Activated T-helper 1 cell treated with anti-CD3 and anti-CD28 coated beads, Interleukin-12 subunit alpha, Interleukin-12 subunit beta, Interleukin-2, Interleukin-4 antibody, amounts not matched to agents 30 ng/mL and 10 ng/mL and 1 ng/mL, durations not matched to agents 14 hours and 24 hours and 36 hours (primary cell): ENCODE data around the gene AGRN. TPM values are rescaled to one million over a fixed set of nuclear protein-coding genes. Genes with fewer than 3 reads are reported as not detected.
"Not testable (repeated sequence)": the region's sequence is repeated elsewhere in the genome, so short reads cannot be mapped to it uniquely, and the experiment has no call there.

Source experiments
- DNase-seq: peaks from one replicate; pipeline ENCODE4 v3.0.0; 2021; ENCODE audit warnings: low spot score
- H3K27ac Mint-ChIP-seq: one replicate; pipeline ENCODE4 v1.8.0; 2021; ENCODE audit warnings: mild to moderate bottlenecking, mixed read lengths
- H3K27me3 Mint-ChIP-seq: one replicate; pipeline ENCODE4 v1.8.0; 2022; ENCODE audit warnings: mild to moderate bottlenecking, moderate library complexity, mixed read lengths; ENCODE audit not compliant: insufficient read depth
- H3K36me3 Mint-ChIP-seq: one replicate; pipeline ENCODE4 v1.8.0; 2021; ENCODE audit warnings: low read depth, mixed read lengths
- H3K4me1 Mint-ChIP-seq: one replicate; pipeline ENCODE4 v1.8.0; 2021; ENCODE audit warnings: low read depth, mixed read lengths
- H3K4me3 Mint-ChIP-seq: one replicate; pipeline ENCODE4 v1.8.0; 2021; ENCODE audit warnings: mild to moderate bottlenecking, moderate library complexity, mixed read lengths
- H3K9me3 Mint-ChIP-seq: one replicate; pipeline ENCODE4 v1.8.0; 2021; ENCODE audit warnings: mixed read lengths
- intact Hi-C: fragments of 100-400 bp; cut with micrococcal nuclease; formaldehyde crosslinking; loops from one replicate; pipeline ENCODE4 v1.15.1; 2024
- total RNA-seq: library from RNA; stranded (reverse); gene quantifications from 2 replicates; pipeline ENCODE4 v1.2.3, GENCODE V29; 2022

AGRN gene
- total RNA-seq, 1 donor from 2014 or later, result 30.3 TPM

DNA sequence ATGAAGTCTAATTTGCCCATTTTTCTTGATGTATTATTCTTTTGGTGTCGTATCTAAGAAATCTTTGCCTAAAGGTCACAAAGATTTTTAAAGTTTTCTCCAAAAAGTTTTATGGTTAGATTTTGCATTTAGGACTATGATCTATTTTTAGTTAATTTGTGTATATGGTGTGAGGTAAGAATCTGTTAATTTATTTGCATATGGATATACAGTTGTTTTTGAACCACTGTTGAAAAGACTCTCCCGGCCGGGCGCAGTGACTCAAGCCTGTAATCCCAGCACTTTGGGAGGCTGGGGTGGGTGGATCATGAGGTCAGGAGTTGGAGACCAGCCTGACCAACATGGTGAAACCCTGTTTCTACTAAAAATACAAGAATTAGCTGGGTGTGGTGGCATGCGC lies 31.9 kb upstream of the AGRN start:
- H3K27ac Mint-ChIP-seq, H3K4me3 Mint-ChIP-seq, H3K9me3 Mint-ChIP-seq, DNase-seq, H3K36me3 Mint-ChIP-seq, intact Hi-C loops, H3K4me1 Mint-ChIP-seq: not testable (repeated sequence)
- peaks cover 35% of the 10 kb centered on the region for H3K27me3 Mint-ChIP-seq

GRCh38 chr1:991275-991674 lies 28.6 kb upstream of the AGRN start:
- peaks cover 37% of the 10 kb centered on the region for H3K27me3 Mint-ChIP-seq
- H3K4me1 Mint-ChIP-seq, H3K27ac Mint-ChIP-seq, DNase-seq, H3K4me3 Mint-ChIP-seq, H3K36me3 Mint-ChIP-seq, intact Hi-C loops, H3K9me3 Mint-ChIP-seq: not testable (repeated sequence)

DNA sequence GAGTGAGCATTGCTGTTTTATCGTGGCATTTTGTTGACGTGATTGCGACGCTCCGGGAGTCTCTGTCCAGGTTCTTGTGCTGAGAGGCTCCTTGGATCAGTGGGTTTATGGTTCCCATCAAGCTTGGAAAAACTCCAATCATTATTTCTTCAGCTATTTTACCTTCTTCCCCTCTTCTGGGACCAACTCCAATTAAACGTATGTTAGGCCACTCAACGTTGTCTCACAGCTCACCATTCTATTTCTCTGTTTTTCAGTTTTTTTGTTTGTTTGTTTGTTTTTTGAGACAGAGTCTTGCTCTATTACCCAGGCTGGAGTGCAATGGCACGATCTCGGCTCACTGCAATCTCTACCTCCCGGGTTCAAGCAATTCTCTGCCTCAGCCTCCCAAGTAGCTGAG lies 28.0 kb upstream of the AGRN start:
- Mint-ChIP-seq H3K36me3 (no peaks in the 10 kb centered on the region), H3K9me3 (peaks cover 10% of the 10 kb centered on the region), H3K27ac (no peak overlapping the region), H3K27me3 (peaks cover 37% of the 10 kb centered on the region), H3K4me3 (no peak overlapping the region), H3K4me1 (peaks cover 5% of the 10 kb centered on the region)
- intact Hi-C loops, result no loop called here
- DNase-seq, result no peak

DNA sequence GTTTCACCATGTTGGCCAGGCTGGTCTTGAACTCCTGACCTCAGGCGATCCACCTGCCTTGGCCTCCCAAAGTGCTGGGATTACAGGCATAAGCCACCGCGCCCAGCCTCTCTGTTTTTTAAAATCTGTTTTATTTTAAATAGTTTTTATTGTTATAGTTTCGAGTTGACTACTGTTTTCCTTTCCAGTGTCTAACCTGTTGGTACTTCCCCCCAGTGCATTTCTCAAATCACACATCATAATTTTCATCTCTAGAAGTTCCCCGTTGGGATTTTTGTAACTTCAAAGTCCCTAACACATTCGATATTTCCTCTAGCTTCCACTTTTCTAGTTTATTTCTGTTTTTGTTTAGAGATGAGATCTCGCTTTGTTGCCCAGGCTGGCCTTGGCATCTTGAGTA lies 27.6 kb upstream of the AGRN start:
- H3K36me3 Mint-ChIP-seq, result no peaks in the 10 kb centered on the region
- H3K27ac Mint-ChIP-seq, result peak overlapping the region; percentile 40
- peaks cover 42% of the 10 kb centered on the region for H3K27me3 Mint-ChIP-seq
- intact Hi-C loops, result no loop called here
- no peak for DNase-seq
- no peak overlapping the region for H3K4me3 Mint-ChIP-seq
- H3K4me1 Mint-ChIP-seq, result peaks cover 5% of the 10 kb centered on the region
- peaks cover 10% of the 10 kb centered on the region for H3K9me3 Mint-ChIP-seq

DNA sequence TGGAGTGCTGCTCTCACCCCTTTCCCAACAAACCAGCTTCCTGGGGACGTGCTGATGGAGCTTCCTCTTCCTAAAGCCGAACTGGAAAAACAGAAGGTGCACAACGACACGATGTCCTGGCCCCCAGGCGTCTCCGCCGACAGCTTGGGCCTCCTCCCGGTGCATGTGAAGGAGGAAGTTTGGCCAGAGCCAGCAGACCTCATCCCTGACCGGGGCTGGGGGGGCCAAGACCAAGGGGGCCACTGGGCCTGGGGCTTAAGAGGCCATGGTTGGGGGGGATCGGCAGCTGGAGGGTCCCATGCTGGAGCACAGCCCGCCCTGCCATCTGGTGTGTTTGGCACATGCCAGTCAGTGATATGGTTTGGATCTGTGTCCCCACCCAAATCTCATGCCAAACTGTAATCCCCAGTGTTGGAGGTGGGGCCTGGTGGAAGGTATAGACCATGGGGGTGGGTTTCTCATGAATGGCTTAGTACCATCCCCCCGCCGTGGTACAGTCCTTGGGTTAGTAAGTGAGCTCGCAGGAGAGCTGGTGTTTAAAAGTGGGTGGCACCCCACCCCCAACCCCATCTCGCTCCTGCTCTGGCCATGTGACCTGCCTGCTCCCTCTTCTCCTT lies 26.4 kb upstream of the AGRN start:
- H3K27ac Mint-ChIP-seq, result no peak overlapping the region

DNA sequence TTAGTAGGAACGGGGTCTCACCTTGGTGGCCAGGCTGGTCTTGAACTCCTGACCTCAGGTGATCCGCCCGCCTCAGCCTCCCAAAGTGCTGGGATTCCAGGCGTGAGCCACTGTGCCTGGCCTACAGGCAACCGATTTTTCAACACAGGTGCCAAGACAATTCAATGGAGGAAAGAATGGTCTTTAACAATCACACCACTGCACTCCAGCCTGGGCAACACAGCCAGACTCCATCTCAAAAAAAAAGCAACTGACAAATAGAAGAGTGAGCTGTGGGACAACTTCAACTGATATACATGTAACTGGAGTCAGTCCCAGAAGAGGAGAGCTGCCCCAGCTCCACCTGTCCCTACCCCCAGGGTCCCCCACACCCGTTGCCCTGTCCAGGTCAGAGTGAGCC lies 25.4 kb upstream of the AGRN start:
- H3K4me3 Mint-ChIP-seq, DNase-seq, H3K27ac Mint-ChIP-seq, H3K9me3 Mint-ChIP-seq, H3K4me1 Mint-ChIP-seq, intact Hi-C loops, H3K36me3 Mint-ChIP-seq: not testable (repeated sequence)
- H3K27me3 Mint-ChIP-seq, result peaks cover 31% of the 10 kb centered on the region

More for the DNA sequence above, 26.4 kb upstream of the AGRN start:
- Mint-ChIP-seq H3K27me3 (peaks cover 42% of the 10 kb centered on the region), H3K9me3 (peaks cover 10% of the 10 kb centered on the region), H3K4me1 (peaks cover 5% of the 10 kb centered on the region), H3K36me3 (no peaks in the 10 kb centered on the region), H3K4me3 (no peak overlapping the region)
- intact Hi-C loops, result no loop called here
- DNase-seq, result no peak

DNA sequence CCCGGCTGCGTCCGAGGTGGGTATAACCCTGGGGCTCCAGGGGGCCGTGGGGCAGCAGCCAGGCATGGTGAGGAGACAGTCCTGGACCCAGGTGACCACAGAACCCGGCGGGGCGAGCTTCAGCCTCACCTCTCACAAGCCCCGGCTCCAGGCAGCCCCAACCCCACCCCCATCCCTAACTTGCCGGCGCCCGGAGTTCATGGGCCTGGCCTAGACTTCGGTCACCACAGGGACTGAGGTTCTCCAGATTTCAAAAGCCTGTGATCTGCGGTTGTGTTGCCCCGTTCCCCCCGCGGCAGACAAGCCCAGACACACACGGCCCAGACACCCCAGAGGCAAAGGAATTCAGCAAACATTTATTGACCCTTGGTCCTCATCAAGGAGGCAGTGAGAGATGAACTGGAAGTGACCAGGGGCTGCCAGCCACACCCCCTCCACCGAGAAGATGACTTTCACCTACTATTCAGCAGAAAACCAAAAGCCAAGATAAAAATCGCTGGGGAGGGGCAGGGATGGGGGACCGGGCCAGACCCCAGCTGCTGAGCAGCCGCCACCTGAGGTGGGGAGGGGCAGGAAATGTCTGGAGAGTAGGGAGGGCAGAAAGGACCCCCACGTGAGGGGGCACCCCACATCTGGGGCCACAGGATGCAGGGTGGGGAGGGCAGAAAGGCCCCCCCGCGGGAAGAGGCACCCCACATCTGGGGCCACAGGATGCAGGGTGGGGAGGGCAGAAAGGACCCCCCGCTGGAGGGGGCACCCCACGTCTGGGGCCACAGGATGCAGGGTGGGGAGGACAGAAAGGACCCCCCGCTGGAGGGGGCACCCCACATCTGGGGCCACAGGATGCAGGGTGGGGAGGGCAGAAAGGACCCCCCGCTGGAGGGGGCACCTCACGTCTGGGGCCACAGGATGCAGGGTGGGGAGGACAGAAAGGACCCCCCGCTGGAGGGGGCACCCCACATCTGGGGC lies 24.0 kb upstream of the AGRN start:
- H3K4me3 Mint-ChIP-seq, result no peak overlapping the region
- H3K36me3 Mint-ChIP-seq, result no peaks in the 10 kb centered on the region
- intact Hi-C loops, result no loop called here
- DNase-seq, result no peak
- H3K27ac Mint-ChIP-seq, result no peak overlapping the region
- peaks cover 27% of the 10 kb centered on the region for H3K27me3 Mint-ChIP-seq
- H3K9me3 Mint-ChIP-seq, result peaks cover 10% of the 10 kb centered on the region
- peaks cover 5% of the 10 kb centered on the region for H3K4me1 Mint-ChIP-seq

GRCh38 chr1:996851-997712 lies 22.8 kb upstream of the AGRN start:
- no peak overlapping the region for H3K4me3 Mint-ChIP-seq
- peak overlapping the region; percentile 48 for H3K27ac Mint-ChIP-seq
- H3K4me1 Mint-ChIP-seq, result peaks cover 5% of the 10 kb centered on the region
- intact Hi-C loops, result no loop called here
- DNase-seq, result no peak
- peaks cover 21% of the 10 kb centered on the region for H3K27me3 Mint-ChIP-seq
- H3K9me3 Mint-ChIP-seq, result peaks cover 4% of the 10 kb centered on the region
- no peaks in the 10 kb centered on the region for H3K36me3 Mint-ChIP-seq

- Mint-ChIP-seq H3K9me3 (peaks cover under 1% of the 10 kb centered on the region), H3K4me1 (peaks cover 2% of the 10 kb centered on the region), H3K36me3 (no peaks in the 10 kb centered on the region), H3K27ac (no peak overlapping the region), H3K27me3 (peaks cover 27% of the 10 kb centered on the region), H3K4me3 (no peak overlapping the region)
- intact Hi-C loops, result no loop called here
- DNase-seq, result no peak
Measured at GRCh38 chr1:997713-997992, 22.3 kb upstream of the AGRN start.

DNA sequence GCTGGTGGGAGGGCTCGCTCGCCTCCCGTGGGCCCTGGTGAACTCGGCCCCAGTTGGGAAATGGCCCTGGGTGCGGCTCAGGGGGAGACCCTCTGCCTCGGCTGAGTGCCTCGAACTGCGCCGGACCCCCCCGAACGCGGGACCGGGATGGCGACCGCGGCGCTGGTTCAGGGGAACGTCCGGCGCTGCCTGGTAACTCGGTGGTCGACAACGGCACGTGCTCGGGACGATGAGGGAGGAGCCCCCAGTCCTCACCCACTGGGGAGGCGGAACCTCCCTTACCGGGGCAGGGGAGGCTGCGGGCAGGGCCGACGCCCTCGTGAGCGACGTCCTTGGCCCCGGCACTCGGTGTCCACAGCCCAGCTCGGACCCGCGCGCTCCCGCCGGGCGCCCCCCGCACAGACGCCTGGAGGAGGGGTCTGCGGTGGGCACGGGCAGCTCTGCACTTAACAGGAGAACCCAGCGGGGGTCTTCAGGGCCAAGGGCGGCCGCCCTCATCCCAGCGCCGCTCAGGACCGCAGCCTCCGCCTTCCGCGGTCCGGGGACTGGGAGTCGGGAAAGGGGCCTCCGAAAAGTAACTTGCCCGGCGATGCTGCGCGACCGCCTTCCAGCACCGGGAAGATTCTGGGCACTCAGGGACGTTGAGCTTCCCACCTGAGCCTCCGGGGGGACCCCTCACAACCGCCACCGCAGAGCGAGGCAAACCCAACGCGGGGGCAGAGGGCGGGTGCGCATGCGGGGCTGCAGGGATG lies 21.8 kb upstream of the AGRN start:
- H3K4me3 Mint-ChIP-seq, result no peak overlapping the region
- DNase-seq, result no peak
- H3K9me3 Mint-ChIP-seq, result no peaks in the 10 kb centered on the region
- H3K27me3 Mint-ChIP-seq, result peaks cover 31% of the 10 kb centered on the region
- H3K4me1 Mint-ChIP-seq, result no peaks in the 10 kb centered on the region
- H3K36me3 Mint-ChIP-seq, result no peaks in the 10 kb centered on the region
- no peak overlapping the region for H3K27ac Mint-ChIP-seq
- intact Hi-C loops, result no loop called here

GRCh38 chr1:998745-998994 lies 21.2 kb upstream of the AGRN start:
- intact Hi-C loops, result no loop called here
- Mint-ChIP-seq H3K4me1 (no peaks in the 10 kb centered on the region), H3K27ac (no peak overlapping the region), H3K4me3 (no peak overlapping the region), H3K36me3 (no peaks in the 10 kb centered on the region), H3K9me3 (no peaks in the 10 kb centered on the region), H3K27me3 (peaks cover 32% of the 10 kb centered on the region)
- DNase-seq, result no peak

GRCh38 chr1:998995-999724 lies 20.8 kb upstream of the AGRN start:
- no peak overlapping the region for H3K4me3 Mint-ChIP-seq
- intact Hi-C loops, result no loop called here

More at GRCh38 chr1:998995-999724, 20.8 kb upstream of the AGRN start:
- DNase-seq, result no peak
- H3K36me3 Mint-ChIP-seq, result no peaks in the 10 kb centered on the region
- no peak overlapping the region for H3K27ac Mint-ChIP-seq
- H3K9me3 Mint-ChIP-seq, result no peaks in the 10 kb centered on the region
- H3K4me1 Mint-ChIP-seq, result no peaks in the 10 kb centered on the region
- H3K27me3 Mint-ChIP-seq, result peaks cover 32% of the 10 kb centered on the region
